SU-DHL-6 (cell line): ENCODE measurements around the gene RORC.

ENCODE experiments used
- EZH2phosphoT487 ChIP-seq: fragments of 200-600 bp; sonication (generic), shearing (Covaris generic); conservative IDR thresholded peaks from 2 replicates; pipeline ENCODE4 v1.6.1; 2018; ENCODE audit warnings: mild to moderate bottlenecking, antibody characterized with exemption, low read length, moderate library complexity, mixed read lengths
- TF ChIP-seq, protein P1 (sequence below): fragments of 200-600 bp; sonication (generic); IDR thresholded peaks from one replicate; pipeline ENCODE4 v1.5.1; 2017; ENCODE audit warnings: antibody characterized with exemption, mild to moderate bottlenecking, low read length, moderate library complexity; ENCODE audit not compliant: insufficient read depth, poor library complexity, severe bottlenecking

DNA sequence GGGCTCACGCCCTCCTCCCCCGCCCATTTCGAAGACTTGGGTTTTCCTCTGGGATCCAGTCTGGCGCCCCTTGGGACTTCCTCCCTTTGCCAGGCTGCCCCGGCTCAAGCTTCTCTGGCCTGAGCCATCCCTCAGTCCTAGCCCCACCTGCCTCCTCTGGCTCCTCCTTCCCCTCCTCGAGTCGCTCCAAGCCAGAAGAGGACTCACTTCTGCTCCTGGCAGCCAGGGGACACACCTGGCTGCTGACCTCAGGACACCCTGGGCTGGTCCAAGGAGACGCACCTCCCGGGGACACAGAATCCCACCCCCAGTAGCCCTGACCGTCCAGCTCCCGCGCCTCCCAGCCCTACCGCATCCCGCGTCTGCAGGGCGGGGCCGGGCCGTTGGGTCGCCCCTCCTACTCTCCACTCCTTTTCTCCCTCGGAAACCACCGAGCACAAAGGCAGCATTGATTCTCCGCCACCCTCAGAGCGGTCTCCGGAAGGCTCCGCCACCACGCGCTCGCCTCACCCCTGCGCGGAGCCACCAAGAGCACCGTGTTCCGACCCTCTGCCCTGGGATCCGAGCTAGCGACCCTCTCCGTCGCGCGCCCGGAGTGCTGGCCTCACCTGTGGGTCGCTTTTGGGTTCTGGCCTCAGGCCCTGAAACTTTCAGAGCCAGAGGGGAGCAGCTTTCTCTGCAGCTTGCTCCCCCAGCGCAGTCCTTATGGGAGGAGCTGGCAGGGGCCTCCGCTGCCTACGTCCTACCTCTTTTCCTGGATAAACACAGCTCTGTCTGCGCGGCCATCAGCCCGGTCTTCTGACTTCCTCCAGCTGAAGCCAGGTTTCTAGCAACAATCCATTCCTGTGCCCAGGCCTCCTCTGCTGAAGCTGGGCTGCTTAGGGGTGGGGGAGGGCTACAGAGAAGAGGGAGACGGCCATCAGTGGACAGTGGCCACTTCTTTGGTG, 8.1 kb upstream of the RORC start, which contains the start of gene C2CD4D:
- TF ChIP-seq, protein P1, sequence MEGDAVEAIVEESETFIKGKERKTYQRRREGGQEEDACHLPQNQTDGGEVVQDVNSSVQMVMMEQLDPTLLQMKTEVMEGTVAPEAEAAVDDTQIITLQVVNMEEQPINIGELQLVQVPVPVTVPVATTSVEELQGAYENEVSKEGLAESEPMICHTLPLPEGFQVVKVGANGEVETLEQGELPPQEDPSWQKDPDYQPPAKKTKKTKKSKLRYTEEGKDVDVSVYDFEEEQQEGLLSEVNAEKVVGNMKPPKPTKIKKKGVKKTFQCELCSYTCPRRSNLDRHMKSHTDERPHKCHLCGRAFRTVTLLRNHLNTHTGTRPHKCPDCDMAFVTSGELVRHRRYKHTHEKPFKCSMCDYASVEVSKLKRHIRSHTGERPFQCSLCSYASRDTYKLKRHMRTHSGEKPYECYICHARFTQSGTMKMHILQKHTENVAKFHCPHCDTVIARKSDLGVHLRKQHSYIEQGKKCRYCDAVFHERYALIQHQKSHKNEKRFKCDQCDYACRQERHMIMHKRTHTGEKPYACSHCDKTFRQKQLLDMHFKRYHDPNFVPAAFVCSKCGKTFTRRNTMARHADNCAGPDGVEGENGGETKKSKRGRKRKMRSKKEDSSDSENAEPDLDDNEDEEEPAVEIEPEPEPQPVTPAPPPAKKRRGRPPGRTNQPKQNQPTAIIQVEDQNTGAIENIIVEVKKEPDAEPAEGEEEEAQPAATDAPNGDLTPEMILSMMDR = no peak
- no peak for TF ChIP-seq EZH2phosphoT487
